NCI-H2029 treated with DMSO at 0.1 percent for 48 hours (cell line): ENCODE data around the gene PDCD7.
"Not testable (repeated sequence)": the region's sequence is repeated elsewhere in the genome, so short reads cannot be mapped to it uniquely, and the experiment has no call there.

Experiments used
- DNase-seq: peaks from one replicate; lab custom pipeline; 2025; lab: John Stamatoyannopoulos, UW

The PDCD7 gene

GRCh38 chr15:65074946-65075345 lies 58.7 kb downstream of the PDCD7 start:
- not testable (repeated sequence) for DNase-seq

DNA sequence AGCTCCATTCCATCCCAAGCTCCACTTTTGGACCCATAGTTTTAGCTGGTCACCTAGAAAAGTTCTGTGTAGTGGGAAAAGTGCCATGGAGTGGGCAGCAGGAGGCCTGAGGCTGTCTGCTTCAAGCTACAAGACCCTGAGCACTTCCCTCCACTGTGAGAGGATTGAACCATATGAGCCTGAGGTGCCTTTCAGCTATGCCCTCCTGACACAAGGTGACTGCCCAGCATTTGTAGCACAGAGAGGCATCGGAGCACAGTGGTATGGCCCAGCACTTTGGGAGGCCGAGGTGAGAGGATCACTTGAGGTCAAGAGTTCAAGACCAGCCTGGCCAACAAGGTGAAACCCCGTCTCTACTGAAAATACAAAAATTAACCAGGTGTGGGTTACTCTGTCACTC lies 61.0 kb downstream of the PDCD7 start:
- DNase-seq: no peak

GRCh38 chr15:65072027-65072426 lies 61.6 kb downstream of the PDCD7 start:
- no peak for DNase-seq

- no peak for DNase-seq
Observed at GRCh38 chr15:65071381-65071811, 62.2 kb downstream of the PDCD7 start.

DNA sequence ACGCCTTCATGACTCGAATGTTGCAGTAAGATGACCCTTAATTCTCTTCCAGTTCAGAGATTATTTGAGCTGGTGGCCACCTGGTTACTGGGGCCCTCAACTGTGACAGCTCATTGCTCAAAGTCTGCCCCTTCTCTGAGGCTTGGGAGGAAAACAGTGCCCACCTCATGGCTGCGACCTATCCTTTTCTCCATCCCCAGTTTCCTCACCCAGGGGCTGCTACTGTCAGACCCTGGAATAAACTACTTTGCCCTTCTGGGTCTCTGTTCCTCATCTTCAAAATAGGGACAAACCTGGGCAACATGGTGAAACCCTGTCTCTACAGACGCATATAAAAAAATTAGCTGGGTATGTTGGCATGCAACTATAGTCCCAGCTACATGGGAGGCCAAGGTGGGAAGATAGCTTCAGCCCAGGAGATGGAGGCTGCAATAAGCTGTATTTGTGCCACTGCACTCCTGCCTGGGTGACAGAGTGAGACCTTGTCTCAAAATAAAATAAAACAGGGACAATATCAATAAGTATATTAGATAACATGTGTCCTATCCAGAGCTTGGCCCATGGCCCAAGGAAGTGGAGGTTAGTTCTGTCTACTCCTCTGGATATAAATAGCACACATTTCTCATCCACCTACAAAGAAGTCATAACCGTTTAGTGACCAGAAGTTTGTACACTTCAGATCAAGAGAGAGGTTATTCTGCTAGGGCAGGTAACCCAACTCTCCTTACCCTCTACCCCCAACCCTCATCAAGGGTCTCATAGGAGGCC lies 63.6 kb downstream of the PDCD7 start:
- no peak for DNase-seq

DNA sequence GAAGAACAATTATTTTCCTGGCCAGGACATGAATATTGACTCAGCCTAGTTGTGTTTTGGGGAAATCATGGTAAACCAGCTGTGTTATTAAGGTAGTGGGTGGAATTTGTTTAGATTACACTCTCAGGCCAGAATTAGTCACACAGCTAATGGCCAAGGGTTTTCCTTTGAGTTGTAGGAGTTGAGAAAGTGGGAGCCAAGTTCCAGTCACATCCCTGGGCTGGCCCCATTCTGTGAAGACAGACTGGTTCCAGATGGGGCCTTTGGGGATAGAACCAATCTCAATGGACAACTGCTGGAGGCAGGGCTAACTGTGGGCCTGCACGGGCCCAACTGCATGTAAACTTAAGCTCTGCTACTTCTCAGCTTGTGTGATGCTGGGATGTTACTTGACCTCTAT lies 64.4 kb downstream of the PDCD7 start:
- DNase-seq: no peak

DNA sequence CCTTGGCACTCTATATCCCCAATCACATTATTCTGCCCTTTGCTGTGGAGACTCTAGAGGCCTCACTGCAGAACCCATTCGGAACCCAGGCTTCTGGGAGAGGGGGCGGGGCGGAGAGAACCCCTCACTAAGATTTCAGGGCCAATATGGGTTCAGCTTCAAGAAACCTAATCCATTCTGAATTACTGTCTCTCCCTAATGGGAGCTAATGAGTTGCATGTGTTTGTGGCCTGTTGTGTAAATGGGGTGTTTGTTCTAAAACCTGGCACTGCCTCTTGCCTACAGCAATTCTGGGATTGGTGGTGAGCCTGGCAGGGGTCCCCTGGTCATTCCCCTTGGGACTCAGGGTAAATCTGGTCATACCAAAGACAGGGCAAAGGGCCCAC lies 65.2 kb downstream of the PDCD7 start:
- DNase-seq: no peak

DNA sequence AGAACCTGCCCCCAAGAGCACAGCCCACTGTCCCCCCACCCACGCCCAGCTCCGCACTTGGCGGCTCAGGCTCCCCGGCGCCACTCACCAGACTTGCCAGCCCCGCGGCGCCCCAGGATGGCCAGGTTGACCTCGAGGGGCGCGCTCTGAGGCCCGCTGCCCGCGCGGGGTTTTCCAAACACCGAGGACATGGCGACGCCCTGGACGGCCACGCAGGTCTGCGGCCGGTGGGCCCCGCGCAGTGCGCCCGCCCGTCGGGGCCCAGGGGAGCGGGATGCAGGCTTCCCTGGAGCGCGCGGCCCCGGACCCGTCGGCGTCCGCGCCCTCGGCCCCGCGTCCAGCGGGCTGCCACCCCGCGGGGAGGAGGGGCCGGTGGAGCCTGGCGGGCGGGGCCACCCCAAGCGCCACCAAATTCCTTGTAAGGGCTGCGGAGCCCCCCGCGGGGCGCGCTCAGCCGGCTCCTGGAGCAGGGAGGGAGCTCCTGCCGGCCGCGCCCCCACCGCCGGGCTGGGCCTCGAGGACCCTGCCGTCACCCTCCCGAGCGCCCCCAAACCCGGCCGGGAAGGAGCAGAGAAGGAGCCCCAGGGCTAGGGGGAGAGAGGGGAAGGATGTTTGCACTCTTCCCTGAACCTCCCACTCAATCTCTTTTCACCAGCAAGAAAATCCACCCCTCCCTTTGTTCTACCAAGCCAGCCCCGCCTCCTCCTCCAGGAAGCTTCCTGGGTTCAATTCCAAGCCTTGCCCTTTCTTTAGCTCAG lies 65.8 kb downstream of the PDCD7 start, which contains the start of gene RASL12:
TSS of gene RASL12 (minus strand) at position 347 of the 758 bp plus-strand sequence. CDS start at position 191, 156 bp downstream.
- DNase-seq: no peak
